ENCODE results near the gene CEP19.

Gene CEP19

GRCh38 chr3:196741249-196741889 lies 29.3 kb upstream of the CEP19 start:
- Histone ChIP-seq H3K36me3 (ENCODE audit: insufficient read depth, low read length) (peaks cover 11% of the 10 kb centered on the region; the same call in 1 of the 2 replicates), H3K27ac (ENCODE audit: low read length) (peak overlapping the region; percentile 90), H3K4me1 (ENCODE audit: insufficient read depth, low read length) (peaks cover 26% of the 10 kb centered on the region), H3K79me2 (ENCODE audit: insufficient read depth, low read length) (peaks cover 67% of the 10 kb centered on the region), H3K9me3 (ENCODE audit: insufficient read depth, low read length, severe bottlenecking) (no peaks in the 10 kb centered on the region), H2AFZ (ENCODE audit: low read depth, low read length) (no peak overlapping the region), H3K9ac (ENCODE audit: low read depth, low read length) (peak overlapping the region; percentile 93), H3K4me2 (ENCODE audit: insufficient read depth, low read length) (peak overlapping the region; percentile 80), H4K20me1 (ENCODE audit: insufficient read depth, low read length) (peaks cover 29% of the 10 kb centered on the region), H3K4me3 (ENCODE audit: low read depth in 1 of 2, low read length in 2 of 2) (peak overlapping the region; percentile 79 to 88), H3K27me3 (ENCODE audit: insufficient read depth, low read length, poor library complexity) (no peaks in the 10 kb centered on the region)
- no peak for ATAC-seq (ENCODE audit: insufficient read depth, low read depth)
- no peak for DNase-seq
- no peak for TF ChIP-seq EZH2 (IDR thresholded peaks at IDR 0.05; ENCODE audit: borderline replicate concordance, low read depth, low read length, severe bottlenecking)
- TF ChIP-seq, protein P1, sequence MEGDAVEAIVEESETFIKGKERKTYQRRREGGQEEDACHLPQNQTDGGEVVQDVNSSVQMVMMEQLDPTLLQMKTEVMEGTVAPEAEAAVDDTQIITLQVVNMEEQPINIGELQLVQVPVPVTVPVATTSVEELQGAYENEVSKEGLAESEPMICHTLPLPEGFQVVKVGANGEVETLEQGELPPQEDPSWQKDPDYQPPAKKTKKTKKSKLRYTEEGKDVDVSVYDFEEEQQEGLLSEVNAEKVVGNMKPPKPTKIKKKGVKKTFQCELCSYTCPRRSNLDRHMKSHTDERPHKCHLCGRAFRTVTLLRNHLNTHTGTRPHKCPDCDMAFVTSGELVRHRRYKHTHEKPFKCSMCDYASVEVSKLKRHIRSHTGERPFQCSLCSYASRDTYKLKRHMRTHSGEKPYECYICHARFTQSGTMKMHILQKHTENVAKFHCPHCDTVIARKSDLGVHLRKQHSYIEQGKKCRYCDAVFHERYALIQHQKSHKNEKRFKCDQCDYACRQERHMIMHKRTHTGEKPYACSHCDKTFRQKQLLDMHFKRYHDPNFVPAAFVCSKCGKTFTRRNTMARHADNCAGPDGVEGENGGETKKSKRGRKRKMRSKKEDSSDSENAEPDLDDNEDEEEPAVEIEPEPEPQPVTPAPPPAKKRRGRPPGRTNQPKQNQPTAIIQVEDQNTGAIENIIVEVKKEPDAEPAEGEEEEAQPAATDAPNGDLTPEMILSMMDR (IDR thresholded peaks at IDR 0.05; ENCODE audit: borderline replicate concordance, extremely low read depth, low read length, poor library complexity, severe bottlenecking), result no peak

GRCh38 chr3:196740481-196741248 lies 28.6 kb upstream of the CEP19 start:
- Histone ChIP-seq H3K9ac (ENCODE audit: low read depth, low read length) (peak overlapping the region; percentile 93), H3K4me2 (ENCODE audit: insufficient read depth, low read length) (peak overlapping the region; percentile 80), H3K9me3 (ENCODE audit: insufficient read depth, low read length, severe bottlenecking) (no peaks in the 10 kb centered on the region), H3K4me1 (ENCODE audit: insufficient read depth, low read length) (peaks cover 26% of the 10 kb centered on the region), H3K4me3 (ENCODE audit: low read depth in 1 of 2, low read length in 2 of 2) (peak overlapping the region; percentile 79 to 88), H3K36me3 (ENCODE audit: insufficient read depth, low read length) (peaks cover 6% of the 10 kb centered on the region; the same call in 1 of the 2 replicates), H4K20me1 (ENCODE audit: insufficient read depth, low read length) (peaks cover 24% of the 10 kb centered on the region), H3K27me3 (ENCODE audit: insufficient read depth, low read length, poor library complexity) (no peaks in the 10 kb centered on the region), H3K79me2 (ENCODE audit: insufficient read depth, low read length) (peaks cover 60% of the 10 kb centered on the region), H3K27ac (ENCODE audit: low read length) (peak overlapping the region; percentile 90), H2AFZ (ENCODE audit: low read depth, low read length) (peak overlapping the region; percentile 83)
- DNase-seq (peak; percentile 22), ATAC-seq (ENCODE audit: insufficient read depth, low read depth) (peak; percentile 13)
- TF ChIP-seq EZH2 (IDR thresholded peaks at IDR 0.05; ENCODE audit: borderline replicate concordance, low read depth, low read length, severe bottlenecking), result no peak
- TF ChIP-seq, protein P1 (IDR thresholded peaks at IDR 0.05; ENCODE audit: borderline replicate concordance, extremely low read depth, low read length, poor library complexity, severe bottlenecking), result no peak

DNA sequence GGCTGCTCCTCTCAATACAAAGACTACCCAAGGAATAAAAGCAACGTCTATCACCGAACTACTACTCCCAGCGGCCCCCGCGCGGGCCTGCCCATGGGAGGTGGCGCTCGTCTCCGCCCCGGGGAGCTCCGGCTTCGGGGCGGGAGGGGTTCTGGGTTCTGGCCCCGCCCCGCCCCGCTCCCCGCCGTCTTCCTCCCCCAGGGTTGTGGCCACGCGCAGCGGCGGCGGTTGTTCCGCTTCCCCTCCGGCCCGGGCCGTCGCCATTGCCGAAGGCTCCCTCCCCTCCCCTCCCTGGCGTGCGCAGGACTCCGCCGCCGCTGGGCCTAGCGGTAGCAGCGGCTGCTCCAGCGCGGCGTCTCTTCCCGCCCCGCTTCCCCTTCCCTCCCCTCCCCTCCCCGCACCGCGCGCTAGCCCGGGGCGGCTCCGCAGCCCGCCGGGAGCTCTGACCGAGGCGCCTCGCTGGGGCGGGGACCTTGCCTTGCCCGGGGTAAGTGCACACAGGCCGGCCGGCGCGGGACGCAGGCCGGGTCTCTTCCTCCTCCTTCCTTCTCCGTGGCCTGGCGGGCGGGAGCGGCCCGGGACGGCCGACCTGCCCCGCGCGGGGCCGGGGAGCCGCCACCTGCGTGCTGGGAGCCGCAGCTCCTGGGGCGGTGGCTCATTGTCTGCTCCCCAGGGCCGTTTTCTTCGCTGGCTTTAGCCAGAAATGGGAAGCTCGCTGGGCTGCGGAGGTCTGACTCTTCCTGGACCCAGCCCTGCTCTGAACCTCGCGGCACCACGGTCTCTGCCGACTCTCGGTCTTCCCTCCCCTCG lies 27.8 kb upstream of the CEP19 start, which contains the start of gene PAK2:
Gene PAK2, plus strand, starts transcription at position 187 of the 810 bp plus-strand sequence. CDS start 42,790 bp downstream, outside the sequence.
- Histone ChIP-seq H3K4me2 (ENCODE audit: insufficient read depth, low read length) (peak within 1 kb of the TSS; percentile 80), H3K9ac (ENCODE audit: low read depth, low read length) (peak within 1 kb of the TSS; percentile 93), H3K4me3 (ENCODE audit: low read depth in 1 of 2, low read length in 2 of 2) (peak within 1 kb of the TSS; percentile 79 to 88), H3K36me3 (ENCODE audit: insufficient read depth, low read length) (peaks cover 3% of the 10 kb centered on the region; the same call in 1 of the 2 replicates), H3K4me1 (ENCODE audit: insufficient read depth, low read length) (peaks cover 26% of the 10 kb centered on the region), H2AFZ (ENCODE audit: low read depth, low read length) (peak within 1 kb of the TSS; percentile 83), H4K20me1 (ENCODE audit: insufficient read depth, low read length) (peaks cover 24% of the 10 kb centered on the region), H3K27me3 (ENCODE audit: insufficient read depth, low read length, poor library complexity) (no peaks in the 10 kb centered on the region), H3K27ac (ENCODE audit: low read length) (peak within 1 kb of the TSS; percentile 90), H3K9me3 (ENCODE audit: insufficient read depth, low read length, severe bottlenecking) (no peaks in the 10 kb centered on the region), H3K79me2 (ENCODE audit: insufficient read depth, low read length) (peaks cover 52% of the 10 kb centered on the region)
- peak; percentile 92 for DNase-seq
- TF ChIP-seq EZH2 (IDR thresholded peaks at IDR 0.05; ENCODE audit: borderline replicate concordance, low read depth, low read length, severe bottlenecking), result no peak
- TF ChIP-seq, protein P1 (IDR thresholded peaks at IDR 0.05; ENCODE audit: borderline replicate concordance, extremely low read depth, low read length, poor library complexity, severe bottlenecking), result peak; percentile 8
- peak; percentile 88 for ATAC-seq (ENCODE audit: insufficient read depth, low read depth)

Measured in DND-41 (cell line).